Right hindlimb (tissue), 1 donor: ENCODE results near the gene CARD11.
"Not testable (repeated sequence)": the region's sequence is repeated elsewhere in the genome, so short reads cannot be mapped to it uniquely, and the experiment has no call there.

Experiments used
- DNase-seq: peaks from one replicate; pipeline ENCODE4 v3.0.0-alpha.2; 2018

Gene CARD11

DNA sequence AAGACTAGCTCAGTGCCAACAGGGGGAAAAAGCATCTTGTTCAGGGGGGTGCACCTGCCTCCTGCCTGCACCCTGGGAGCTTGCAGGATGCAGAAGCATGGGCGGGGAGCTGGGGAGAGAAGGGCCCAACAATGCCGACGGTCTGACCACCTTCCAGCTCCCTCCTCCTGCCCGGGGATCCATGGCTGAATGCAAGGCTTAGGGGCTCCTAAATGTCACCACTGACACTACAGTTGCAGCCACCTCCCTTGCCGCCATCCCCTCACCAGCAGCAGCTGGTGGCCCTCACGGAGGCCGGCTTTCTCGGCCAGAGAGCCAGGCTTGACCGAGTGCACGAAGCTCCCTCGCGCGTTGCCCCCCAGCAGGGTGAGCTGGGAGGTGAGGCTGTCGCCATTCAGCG lies 120.8 kb downstream of the CARD11 start:
- DNase-seq, result no peak

- DNase-seq, result no peak
Observed at GRCh38 chr7:2922348-2922691, 121.3 kb downstream of the CARD11 start.

- no peak for DNase-seq
Observed at GRCh38 chr7:2921653-2922347, 121.9 kb downstream of the CARD11 start.

GRCh38 chr7:2920956-2921652 lies 122.6 kb downstream of the CARD11 start:
- no peak for DNase-seq

DNA sequence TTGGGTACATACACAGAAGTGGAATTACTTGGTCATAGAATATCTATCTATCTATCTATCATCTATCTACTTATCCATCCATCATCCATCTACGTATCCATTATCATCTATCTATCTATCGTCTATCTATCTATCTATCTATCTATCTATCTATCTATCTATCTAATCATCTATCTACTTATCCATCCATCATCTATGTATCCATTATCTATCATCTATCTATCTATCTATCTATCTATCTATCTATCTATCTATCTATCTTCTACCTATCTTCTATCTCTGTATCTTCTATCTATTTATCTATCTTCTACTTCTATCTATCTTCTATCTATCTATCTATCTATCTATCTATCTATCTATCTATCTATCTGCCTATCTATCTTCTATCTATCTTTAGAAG lies 123.2 kb downstream of the CARD11 start:
- DNase-seq, result not testable (repeated sequence)

- DNase-seq, result no peak
Observed at GRCh38 chr7:2920041-2920440, 123.6 kb downstream of the CARD11 start.

GRCh38 chr7:2919256-2919655 lies 124.4 kb downstream of the CARD11 start:
- DNase-seq, result no peak

GRCh38 chr7:2918406-2918805 lies 125.3 kb downstream of the CARD11 start:
- no peak for DNase-seq

- DNase-seq, result no peak
Observed at GRCh38 chr7:2915023-2915422, 128.6 kb downstream of the CARD11 start.

DNA sequence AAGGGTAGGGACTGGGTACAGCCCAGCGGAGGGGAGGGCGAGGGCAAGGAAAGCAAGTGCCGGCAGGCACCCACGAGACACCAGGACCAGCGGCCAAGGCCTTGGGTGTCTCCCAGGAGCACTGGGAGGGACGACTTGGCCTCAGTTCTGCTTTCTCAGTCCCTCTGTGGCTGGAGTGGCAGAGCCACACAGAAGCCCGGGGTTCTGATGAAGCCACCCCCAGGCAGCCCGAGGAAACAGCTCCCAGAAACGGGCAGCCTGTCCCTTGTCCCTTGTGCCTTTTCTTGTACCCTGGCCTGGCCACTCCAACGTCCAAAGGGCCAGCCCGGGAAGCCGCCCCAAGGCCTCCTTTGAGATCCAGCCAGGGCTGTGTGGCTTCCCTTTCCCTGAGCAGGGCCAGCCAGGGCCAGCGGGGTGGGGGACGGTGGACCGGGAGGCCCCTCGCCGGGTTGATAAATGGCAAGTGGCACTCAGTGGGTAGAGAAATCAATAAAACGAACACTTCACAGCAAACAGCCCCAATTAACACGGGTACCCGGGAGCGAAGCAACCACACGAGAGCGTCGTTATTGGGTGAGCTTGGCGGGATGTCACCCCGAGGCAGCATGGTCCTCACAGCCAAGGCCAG lies 129.8 kb downstream of the CARD11 start:
- DNase-seq, result no peak

- no peak for DNase-seq
Observed at GRCh38 chr7:2912684-2913439, 130.8 kb downstream of the CARD11 start.

DNA sequence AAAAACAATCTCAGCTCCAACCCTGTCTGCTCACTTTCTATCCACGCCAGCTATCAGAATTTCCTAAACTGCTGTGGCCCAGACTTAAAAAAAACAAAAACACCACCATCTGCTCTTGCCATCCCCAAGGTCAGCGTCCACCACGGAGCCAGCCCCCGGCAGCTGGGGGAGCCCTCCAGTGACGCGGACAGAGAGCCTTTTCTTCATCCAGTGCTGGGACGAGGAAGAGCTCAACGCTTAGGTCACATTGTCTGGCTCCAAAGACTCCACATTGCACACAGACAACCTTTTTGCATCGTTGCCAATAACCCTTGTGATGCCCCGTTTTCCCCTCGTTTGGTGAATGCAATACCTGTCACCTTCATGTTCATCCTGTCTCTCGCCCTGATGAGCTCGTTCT lies 132.2 kb downstream of the CARD11 start:
- DNase-seq, result no peak

GRCh38 chr7:2909471-2910039 lies 134.1 kb downstream of the CARD11 start:
- DNase-seq, result no peak

- DNase-seq, result no peak
Observed at GRCh38 chr7:2909043-2909442, 134.6 kb downstream of the CARD11 start.

GRCh38 chr7:2908103-2908683 lies 135.5 kb downstream of the CARD11 start:
- DNase-seq, result no peak

GRCh38 chr7:2906197-2906931 lies 137.3 kb downstream of the CARD11 start:
- no peak for DNase-seq

- DNase-seq, result no peak
Observed at GRCh38 chr7:2905500-2905899, 138.2 kb downstream of the CARD11 start.

DNA sequence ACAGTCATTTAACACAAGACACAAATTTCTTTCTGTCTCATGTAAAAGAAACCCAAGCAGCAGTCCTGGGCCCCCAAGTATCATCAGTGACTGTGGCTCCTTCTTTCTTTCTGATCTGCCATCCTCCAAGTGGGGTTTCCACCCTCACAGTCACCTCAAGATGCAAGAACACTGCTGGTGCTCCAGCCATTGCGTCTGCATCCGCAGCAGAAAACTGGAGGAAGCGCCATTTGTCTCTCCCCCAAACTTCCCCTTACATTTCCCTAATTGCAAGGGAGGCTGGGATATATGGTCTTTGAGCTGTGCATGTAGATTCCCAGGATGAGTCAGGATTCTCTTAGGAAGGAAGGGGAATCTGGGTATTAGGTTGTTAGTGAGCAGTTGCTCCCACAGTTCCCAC lies 138.6 kb downstream of the CARD11 start:
- DNase-seq, result no peak

GRCh38 chr7:2904202-2904601 lies 139.5 kb downstream of the CARD11 start:
- no peak for DNase-seq

- DNase-seq, result no peak
Observed at GRCh38 chr7:2903682-2904162, 139.9 kb downstream of the CARD11 start.

GRCh38 chr7:2897023-2897422 lies 146.6 kb downstream of the CARD11 start:
- no peak for DNase-seq

DNA sequence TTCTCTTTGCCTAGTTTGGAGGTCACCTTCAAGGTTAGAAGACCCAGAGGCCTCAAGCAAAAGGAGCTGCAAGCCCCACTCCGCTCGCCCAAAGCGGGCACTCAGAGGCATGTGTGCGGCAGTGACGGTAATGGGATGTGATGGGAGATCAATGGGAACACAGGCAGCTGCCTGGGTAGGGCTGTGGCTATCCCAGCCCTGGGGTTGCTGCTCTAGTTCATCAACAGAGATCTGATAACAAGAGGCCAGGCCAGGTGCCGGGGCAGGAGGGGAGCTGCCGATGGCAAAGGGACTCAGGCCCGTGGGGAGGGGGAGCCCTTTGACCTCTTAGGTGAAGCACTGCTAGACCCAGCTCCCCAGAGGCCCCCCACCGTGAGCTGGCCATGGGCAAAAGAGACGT lies 147.5 kb downstream of the CARD11 start:
- DNase-seq, result no peak
